Measurements from ENCODE around the gene CABLES2. TPM values are rescaled to one million over a fixed set of nuclear protein-coding genes. Genes with fewer than 3 reads are reported as not detected.

The CABLES2 gene
- total RNA-seq, 1 donor from 2014 or later = 0.43 TPM

DNA sequence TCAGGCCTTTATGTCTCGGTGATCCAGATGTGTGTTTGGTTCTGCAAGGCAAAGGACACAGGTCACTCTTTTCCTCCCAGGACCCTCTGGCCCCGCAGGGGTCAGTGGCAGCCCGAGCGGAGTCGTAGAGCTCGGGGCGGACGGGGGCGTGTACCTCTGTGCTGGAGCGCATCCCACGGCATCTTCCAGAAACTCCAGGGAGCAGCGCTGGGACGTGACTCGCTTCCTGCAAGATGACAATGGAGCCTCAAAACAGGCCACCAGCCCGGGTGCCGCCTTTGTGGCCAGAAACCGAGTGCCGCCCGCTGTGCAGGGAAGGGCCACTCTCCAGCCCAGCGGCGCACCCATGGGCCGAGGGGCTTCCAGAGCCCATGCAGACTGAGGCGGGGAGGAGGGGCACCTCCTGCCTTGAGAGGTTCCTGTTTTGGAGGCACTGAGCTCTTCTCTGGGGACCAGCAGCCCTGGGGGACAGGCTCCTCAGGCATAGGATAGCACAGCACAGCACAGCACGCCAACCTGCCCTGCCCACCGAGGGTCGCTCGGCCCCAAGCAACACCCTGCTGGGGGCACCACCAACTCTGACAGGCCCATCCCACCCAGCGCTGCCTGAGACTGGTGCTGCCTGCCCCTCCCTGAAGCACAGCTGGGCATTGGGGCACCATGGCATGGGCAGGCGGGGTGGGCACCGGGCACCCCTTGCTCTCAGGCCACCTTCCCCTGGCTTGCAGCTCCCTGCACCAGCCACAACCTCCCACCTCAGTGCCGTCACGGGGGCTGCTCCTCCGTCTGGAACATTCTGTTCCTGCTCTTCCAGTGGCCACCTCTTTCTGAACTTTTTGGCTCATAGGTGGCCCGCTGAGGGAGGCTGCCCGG, 10.5 kb downstream of the CABLES2 start:
- Histone ChIP-seq H3K4me3 (no peak overlapping the region), H3K9me3 (no peaks in the 10 kb centered on the region), H3K36me3 (peaks cover 18 to 40% of the 10 kb centered on the region in 2 donors), H3K27me3 (no peaks in the 10 kb centered on the region), H3K4me1 (no peaks in the 10 kb centered on the region), H3K27ac (no peak overlapping the region)
- no peak for DNase-seq (ENCODE audit: low spot score in 2 of 2)
- intact Hi-C loops (cut with DNase I) = no loop called here
- TF ChIP-seq, protein P1, sequence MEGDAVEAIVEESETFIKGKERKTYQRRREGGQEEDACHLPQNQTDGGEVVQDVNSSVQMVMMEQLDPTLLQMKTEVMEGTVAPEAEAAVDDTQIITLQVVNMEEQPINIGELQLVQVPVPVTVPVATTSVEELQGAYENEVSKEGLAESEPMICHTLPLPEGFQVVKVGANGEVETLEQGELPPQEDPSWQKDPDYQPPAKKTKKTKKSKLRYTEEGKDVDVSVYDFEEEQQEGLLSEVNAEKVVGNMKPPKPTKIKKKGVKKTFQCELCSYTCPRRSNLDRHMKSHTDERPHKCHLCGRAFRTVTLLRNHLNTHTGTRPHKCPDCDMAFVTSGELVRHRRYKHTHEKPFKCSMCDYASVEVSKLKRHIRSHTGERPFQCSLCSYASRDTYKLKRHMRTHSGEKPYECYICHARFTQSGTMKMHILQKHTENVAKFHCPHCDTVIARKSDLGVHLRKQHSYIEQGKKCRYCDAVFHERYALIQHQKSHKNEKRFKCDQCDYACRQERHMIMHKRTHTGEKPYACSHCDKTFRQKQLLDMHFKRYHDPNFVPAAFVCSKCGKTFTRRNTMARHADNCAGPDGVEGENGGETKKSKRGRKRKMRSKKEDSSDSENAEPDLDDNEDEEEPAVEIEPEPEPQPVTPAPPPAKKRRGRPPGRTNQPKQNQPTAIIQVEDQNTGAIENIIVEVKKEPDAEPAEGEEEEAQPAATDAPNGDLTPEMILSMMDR (IDR thresholded peaks at IDR 0.05) = no peak

DNA sequence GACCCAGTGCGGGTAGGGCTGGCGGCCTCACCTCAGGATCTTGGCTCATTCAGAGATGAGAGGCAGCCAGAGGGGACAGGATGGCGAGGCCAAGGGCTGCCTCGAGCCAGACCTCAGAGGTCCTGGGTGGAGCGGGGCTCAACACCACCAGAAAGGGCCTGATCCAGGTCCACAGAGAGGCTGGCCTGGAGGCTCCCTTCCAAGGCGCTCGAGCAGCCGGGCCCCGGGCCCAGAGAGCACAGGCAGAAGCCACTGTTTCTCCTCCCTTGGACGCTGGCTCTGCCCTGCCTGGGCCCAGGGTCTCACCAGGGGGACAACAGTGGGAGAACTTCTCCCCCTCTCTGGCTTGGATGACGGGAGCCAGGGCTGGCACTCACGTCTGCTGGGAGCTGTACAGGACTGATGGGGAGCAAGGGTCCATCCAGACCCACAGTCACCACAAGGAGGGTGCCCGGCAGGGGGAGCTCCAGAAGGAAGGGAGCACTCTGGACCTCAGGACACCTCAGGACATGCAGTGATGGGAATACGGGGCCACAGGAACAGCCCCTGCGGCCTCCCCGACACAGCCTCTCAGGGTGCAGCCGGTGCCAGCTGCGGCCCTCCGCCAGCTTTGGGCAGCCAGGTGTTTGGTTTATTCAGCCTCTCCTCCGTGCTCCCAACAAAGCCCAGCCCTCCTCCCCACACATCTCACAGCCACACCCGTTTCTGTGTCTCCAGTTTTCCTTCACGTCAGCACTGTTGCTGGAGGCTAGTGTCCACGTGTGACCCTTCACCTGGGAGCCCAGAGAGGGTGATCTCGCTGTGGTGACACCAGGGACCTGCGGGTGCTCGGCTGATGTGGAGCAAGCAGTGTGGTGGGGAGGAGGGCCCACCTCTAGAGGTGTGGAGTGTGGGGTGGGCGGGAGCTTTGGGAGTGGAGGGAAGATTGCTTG, 11.5 kb downstream of the CABLES2 start:
- Histone ChIP-seq H3K4me1 (no peaks in the 10 kb centered on the region), H3K4me3 (no peak overlapping the region), H3K36me3 (peaks cover 25 to 46% of the 10 kb centered on the region in 2 donors), H3K27me3 (no peaks in the 10 kb centered on the region), H3K9me3 (no peaks in the 10 kb centered on the region), H3K27ac (no peak overlapping the region)
- DNase-seq (ENCODE audit: low spot score in 2 of 2) = no peak
- intact Hi-C loops (cut with DNase I) = no loop called here
- TF ChIP-seq, protein P1 (IDR thresholded peaks at IDR 0.05) = no peak

DNA sequence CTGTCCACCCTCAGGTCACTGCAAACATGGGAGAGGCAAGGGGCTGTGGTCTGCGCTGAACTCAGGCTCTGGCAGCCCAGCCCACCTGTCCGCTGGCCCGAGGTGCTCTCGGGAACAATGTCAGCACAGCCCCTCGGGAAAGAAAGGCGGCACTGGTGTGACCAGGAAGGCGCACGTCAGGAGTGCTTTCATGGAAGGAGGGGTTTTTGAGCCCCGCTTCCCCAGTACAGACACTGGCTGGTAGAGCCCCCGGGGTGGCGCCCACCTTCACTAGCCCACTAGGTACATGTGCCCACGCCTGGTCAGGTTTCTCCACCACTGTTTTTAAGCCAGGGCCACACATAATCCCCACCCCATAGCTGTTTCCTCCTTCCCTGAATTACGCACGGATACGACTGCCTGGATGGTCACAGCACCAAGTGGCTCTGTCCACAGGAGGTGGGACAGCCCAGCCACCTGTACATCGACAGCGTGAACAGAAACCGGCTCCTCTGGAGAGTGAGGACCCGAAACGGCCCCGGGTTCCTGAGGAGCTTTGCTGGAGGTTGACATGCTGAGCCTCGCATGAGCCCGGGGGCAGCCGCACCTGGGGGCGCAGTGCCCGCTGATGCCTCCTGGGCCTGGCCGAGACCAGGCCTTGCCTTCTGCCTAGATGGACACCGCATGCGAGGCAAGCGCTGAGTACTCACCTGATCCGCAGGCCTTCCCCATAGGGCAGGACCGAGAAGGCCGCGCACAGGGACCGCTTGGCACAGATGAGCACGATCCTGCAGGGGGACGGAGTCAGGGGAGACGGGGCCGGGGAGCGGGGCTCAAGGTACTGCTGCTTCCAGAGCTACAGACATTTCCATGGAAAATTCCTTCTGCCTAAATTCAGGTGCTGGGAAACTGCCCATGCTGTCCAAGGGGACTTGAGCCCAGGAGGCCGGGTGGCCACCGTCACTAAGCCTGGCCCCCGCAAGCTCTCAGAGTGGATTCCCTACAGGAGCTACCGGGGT, 12.5 kb downstream of the CABLES2 start:
- Histone ChIP-seq H3K27me3 (no peaks in the 10 kb centered on the region), H3K36me3 (peaks cover 25 to 46% of the 10 kb centered on the region in 2 donors), H3K4me3 (no peak overlapping the region), H3K9me3 (no peaks in the 10 kb centered on the region), H3K4me1 (no peaks in the 10 kb centered on the region), H3K27ac (no peak overlapping the region)
- DNase-seq (ENCODE audit: low spot score in 2 of 2) = no peak
- intact Hi-C loops (cut with DNase I) = no loop called here
- TF ChIP-seq, protein P1 (IDR thresholded peaks at IDR 0.05) = no peak

DNA sequence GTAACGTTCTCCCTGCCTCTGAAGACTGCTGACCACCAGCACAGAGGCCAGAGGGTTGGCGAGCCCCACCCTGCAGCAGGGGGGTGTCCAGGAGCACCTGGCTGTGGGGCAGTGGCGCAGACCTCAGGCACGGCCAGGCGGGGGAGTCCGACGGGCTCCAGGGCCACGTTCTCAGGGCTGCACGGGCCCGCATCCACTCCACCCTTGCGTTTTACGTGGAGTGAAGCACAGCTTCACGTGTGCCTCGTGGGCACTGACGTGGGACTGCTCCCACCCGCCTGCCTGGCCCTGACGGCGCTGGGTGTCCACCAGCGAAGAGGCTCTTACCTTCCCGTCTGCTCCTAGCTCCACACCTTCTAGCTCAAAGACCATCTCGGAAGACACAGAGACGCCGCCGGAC, 13.3 kb downstream of the CABLES2 start:
- Histone ChIP-seq H3K27me3 (no peaks in the 10 kb centered on the region), H3K4me3 (no peak overlapping the region), H3K4me1 (no peaks in the 10 kb centered on the region), H3K27ac (no peak overlapping the region), H3K9me3 (no peaks in the 10 kb centered on the region), H3K36me3 (peaks cover 25 to 50% of the 10 kb centered on the region in 2 donors)
- no peak for DNase-seq (ENCODE audit: low spot score in 2 of 2)
- TF ChIP-seq, protein P1 (IDR thresholded peaks at IDR 0.05) = no peak
- intact Hi-C loops (cut with DNase I) = no loop called here

DNA sequence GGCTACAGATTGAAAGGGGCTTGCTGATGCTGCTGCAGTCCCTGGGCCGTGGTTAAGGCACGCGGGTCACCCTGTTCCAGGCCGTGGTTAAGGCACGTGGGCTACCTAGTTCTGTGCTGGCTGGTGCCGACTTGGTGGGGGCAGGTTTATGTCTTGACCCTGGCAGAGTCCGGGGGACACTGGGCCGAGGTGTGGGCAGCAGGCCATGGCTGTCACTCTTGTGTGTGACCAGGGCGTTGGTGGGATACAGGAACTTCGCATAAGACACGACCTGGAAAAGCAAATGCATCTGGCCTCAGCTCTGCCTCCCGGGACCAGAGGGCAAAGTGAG, 13.8 kb downstream of the CABLES2 start:
- H3K9me3 ChIP-seq = no peaks in the 10 kb centered on the region
- intact Hi-C loops (cut with DNase I) = no loop called here
- DNase-seq (ENCODE audit: low spot score in 2 of 2) = no peak
- TF ChIP-seq, protein P1 (IDR thresholded peaks at IDR 0.05) = no peak
- no peak overlapping the region for H3K4me3 ChIP-seq
- H3K27ac ChIP-seq = no peak overlapping the region
- no peaks in the 10 kb centered on the region for H3K4me1 ChIP-seq
- H3K36me3 ChIP-seq = peaks cover 27 to 53% of the 10 kb centered on the region in 2 donors
- no peaks in the 10 kb centered on the region for H3K27me3 ChIP-seq

Data from ascending aorta (tissue), 2 donors.